Nephron progenitor cell (in vitro differentiated cells): ENCODE results near the gene TMEM217.
"Not testable (repeated sequence)": the region's sequence is repeated elsewhere in the genome, so short reads cannot be mapped to it uniquely, and the experiment has no call there.

Experiments used
- DNase-seq: peaks from one replicate; pipeline ENCODE4 v3.0.0; 2021
- H3K27ac Mint-ChIP-seq: 2 replicates; pipeline ENCODE4 v1.8.0; 2021; ENCODE audit warnings: mild to moderate bottlenecking, moderate library complexity, mixed read lengths
- H3K27me3 Mint-ChIP-seq: 2 replicates; pipeline ENCODE4 v1.8.0; 2021; ENCODE audit warnings: mild to moderate bottlenecking, low read depth, mixed read lengths; ENCODE audit not compliant: poor library complexity
- H3K36me3 Mint-ChIP-seq: 2 replicates; pipeline ENCODE4 v1.8.0; 2021; ENCODE audit warnings: low read depth, mixed read lengths
- H3K4me1 Mint-ChIP-seq: 2 replicates; pipeline ENCODE4 v1.8.0; 2021; ENCODE audit warnings: mixed read lengths
- H3K4me3 Mint-ChIP-seq: 2 replicates; pipeline ENCODE4 v1.8.0; 2021; ENCODE audit warnings: mild to moderate bottlenecking, moderate library complexity, mixed read lengths
- H3K9me3 Mint-ChIP-seq: 2 replicates; pipeline ENCODE4 v1.8.0; 2021; ENCODE audit warnings: mild to moderate bottlenecking, moderate library complexity, mixed read lengths
- CTCF ChIP-seq: fragments of 200-600 bp; sonication (generic); IDR thresholded peaks from 2 replicates; pipeline ENCODE4 v1.5.0; 2021; ENCODE audit warnings: antibody characterized with exemption

The TMEM217 gene

GRCh38 chr6:37257634-37258404 lies at the start of gene TMEM217, which contains the start of gene TBC1D22B:
Gene TMEM217 (minus strand): TSS chr6:37258144. CDS start chr6:37219030, 39,114 bp downstream.
Gene TBC1D22B (plus strand): TSS chr6:37257772. CDS start chr6:37257918, 146 bp downstream.
- no peaks in the 10 kb centered on the region for H3K9me3 Mint-ChIP-seq
- no peak for TF ChIP-seq CTCF
- no peaks in the 10 kb centered on the region for H3K36me3 Mint-ChIP-seq
- H3K4me3 Mint-ChIP-seq = peak within 1 kb of the TSS; percentile 99
- peak; percentile 90 for DNase-seq
- H3K4me1 Mint-ChIP-seq = peaks cover 29% of the 10 kb centered on the region
- peak within 1 kb of the TSS; percentile 96 for H3K27ac Mint-ChIP-seq
- H3K27me3 Mint-ChIP-seq = peaks cover 21% of the 10 kb centered on the region

DNA sequence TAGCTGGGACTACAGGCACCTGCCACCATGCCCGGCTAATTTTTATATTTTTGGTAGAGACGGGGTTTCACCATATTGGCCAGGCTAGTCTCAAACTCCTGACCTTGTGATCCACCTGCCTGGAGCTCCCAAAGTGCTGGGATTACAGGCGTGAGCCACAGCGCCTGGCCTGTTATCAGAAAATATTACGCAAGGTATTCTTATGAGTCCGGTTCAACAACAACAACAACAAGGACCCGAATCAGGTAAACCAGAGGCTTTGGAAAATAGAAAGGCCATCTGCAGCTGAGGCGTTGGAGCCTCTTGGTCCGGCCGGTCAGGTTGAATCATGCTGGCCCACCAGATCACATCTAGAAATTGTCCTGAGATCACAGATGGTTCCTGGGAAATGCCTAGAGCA lies 49.5 kb upstream of the TMEM217 start:
- H3K4me3 Mint-ChIP-seq, H3K9me3 Mint-ChIP-seq, DNase-seq, H3K27me3 Mint-ChIP-seq, H3K27ac Mint-ChIP-seq: not testable (repeated sequence)
- peaks cover 21% of the 10 kb centered on the region for H3K36me3 Mint-ChIP-seq
- H3K4me1 Mint-ChIP-seq = peaks cover 30% of the 10 kb centered on the region

- Mint-ChIP-seq H3K4me1 (peaks cover 30% of the 10 kb centered on the region), H3K4me3 (no peak overlapping the region), H3K27me3 (peaks cover 2% of the 10 kb centered on the region), H3K9me3 (no peaks in the 10 kb centered on the region), H3K36me3 (peaks cover 21% of the 10 kb centered on the region), H3K27ac (no peak overlapping the region)
- no peak for TF ChIP-seq CTCF
- DNase-seq = no peak
These were observed 48.8 kb upstream of the TMEM217 start for GRCh38 chr6:37306624-37307222.

DNA sequence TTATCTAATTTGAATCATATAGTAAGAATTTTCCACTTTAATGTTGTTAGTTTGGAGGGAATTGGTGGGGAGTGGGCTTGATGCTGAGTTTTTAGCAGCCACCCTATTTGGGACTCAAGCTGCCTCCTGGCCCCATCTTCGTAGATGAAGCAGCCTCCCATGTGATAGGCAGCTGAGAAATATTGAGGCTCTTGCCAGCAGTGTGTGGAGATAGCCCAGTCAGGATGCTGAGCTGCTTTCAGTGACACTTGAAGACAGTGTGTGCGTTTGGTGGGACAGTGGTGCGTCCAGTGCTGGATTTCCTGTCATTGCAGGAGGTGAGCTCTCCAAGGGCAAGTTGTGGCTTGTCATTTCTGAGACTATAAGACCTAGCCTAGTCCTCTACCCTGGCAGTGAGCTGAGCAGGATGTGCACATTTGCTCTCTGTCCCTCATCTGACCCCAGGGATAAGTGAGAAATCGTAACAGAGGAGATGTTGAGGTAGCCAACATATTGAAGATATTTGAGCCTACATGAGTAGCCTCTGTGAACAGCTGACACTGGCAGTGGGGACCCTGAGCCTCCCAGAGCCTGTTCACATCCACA lies 48.0 kb upstream of the TMEM217 start:
- Mint-ChIP-seq H3K27me3 (no peaks in the 10 kb centered on the region), H3K4me3 (no peak overlapping the region), H3K9me3 (no peaks in the 10 kb centered on the region), H3K36me3 (peaks cover 21% of the 10 kb centered on the region), H3K4me1 (peaks cover 30% of the 10 kb centered on the region), H3K27ac (no peak overlapping the region)
- TF ChIP-seq CTCF = no peak
- DNase-seq = no peak

- Mint-ChIP-seq H3K27ac (no peak overlapping the region), H3K4me1 (peaks cover 29% of the 10 kb centered on the region), H3K27me3 (no peaks in the 10 kb centered on the region), H3K9me3 (no peaks in the 10 kb centered on the region), H3K36me3 (peaks cover 21% of the 10 kb centered on the region), H3K4me3 (no peak overlapping the region)
- DNase-seq = no peak
- no peak for TF ChIP-seq CTCF
These were observed 46.8 kb upstream of the TMEM217 start for GRCh38 chr6:37304766-37305165.

GRCh38 chr6:37303891-37304503 lies 46.1 kb upstream of the TMEM217 start:
- Mint-ChIP-seq H3K27ac (peak overlapping the region; percentile 38), H3K9me3 (no peaks in the 10 kb centered on the region), H3K36me3 (peaks cover 23% of the 10 kb centered on the region), H3K4me3 (no peak overlapping the region), H3K4me1 (peaks cover 21% of the 10 kb centered on the region), H3K27me3 (no peaks in the 10 kb centered on the region)
- peak; percentile 51 for TF ChIP-seq CTCF
- peak; percentile 15 for DNase-seq
